GM18909 (cell line): Measurements from ENCODE around the gene WHRN.

Experiments
- ATAC-seq: cut with Tn5 transposase; IDR thresholded peaks from one replicate; pipeline ENCODE4 v1.9.1; 2021; ENCODE audit warnings: mild to moderate bottlenecking; ENCODE audit not compliant: unreplicated experiment, poor library complexity

The WHRN gene

GRCh38 chr9:114475412-114476135, 29.7 kb downstream of the WHRN start:
- ATAC-seq = no peak

GRCh38 chr9:114474425-114474824, 30.8 kb downstream of the WHRN start:
- ATAC-seq = no peak

- no peak for ATAC-seq
These were observed 31.8 kb downstream of the WHRN start for GRCh38 chr9:114473447-114473801.

GRCh38 chr9:114472765-114473446, 32.4 kb downstream of the WHRN start:
- ATAC-seq = no peak

GRCh38 chr9:114471157-114471556, 34.1 kb downstream of the WHRN start:
- ATAC-seq = no peak

- no peak for ATAC-seq
These were observed 34.7 kb downstream of the WHRN start for GRCh38 chr9:114470581-114470980.

- no peak for ATAC-seq
These were observed 35.2 kb downstream of the WHRN start for GRCh38 chr9:114470121-114470520.

- ATAC-seq = no peak
These were observed 36.0 kb downstream of the WHRN start for GRCh38 chr9:114469091-114469853.

GRCh38 chr9:114467910-114468309, 37.4 kb downstream of the WHRN start:
- no peak for ATAC-seq

- no peak for ATAC-seq
These were observed 38.0 kb downstream of the WHRN start for GRCh38 chr9:114467226-114467750.

- no peak for ATAC-seq
These were observed 39.1 kb downstream of the WHRN start for GRCh38 chr9:114465906-114466900.

- ATAC-seq = no peak
These were observed 39.9 kb downstream of the WHRN start for GRCh38 chr9:114465417-114465816.

- no peak for ATAC-seq
These were observed 40.8 kb downstream of the WHRN start for GRCh38 chr9:114464281-114465051.

- no peak for ATAC-seq
These were observed 42.5 kb downstream of the WHRN start for GRCh38 chr9:114462791-114463190.

- no peak for ATAC-seq
These were observed 43.8 kb downstream of the WHRN start for GRCh38 chr9:114461468-114461867.

- ATAC-seq = no peak
These were observed 44.6 kb downstream of the WHRN start for GRCh38 chr9:114460513-114461199.

- no peak for ATAC-seq
These were observed 45.8 kb downstream of the WHRN start for GRCh38 chr9:114459464-114459863.

- ATAC-seq = no peak
These were observed 48.3 kb downstream of the WHRN start for GRCh38 chr9:114456929-114457328.

- no peak for ATAC-seq
These were observed 50.6 kb downstream of the WHRN start for GRCh38 chr9:114454652-114455051.
